Gastroesophageal sphincter (tissue), 4 donors: Measurements from ENCODE around the gene STIM2. TPM values are rescaled to one million over a fixed set of nuclear protein-coding genes. Genes with fewer than 3 reads are reported as not detected.
A peak's percentile ranks its signal among the peaks of the same experiment; 100 is the strongest.
"Not testable (repeated sequence)": the region's sequence is repeated elsewhere in the genome, so short reads cannot be mapped to it uniquely, and the experiment has no call there.

Experiments used
- ATAC-seq: fragments of 150-250 bp; one replicate; pipeline ENCODE4 v1.9.1; 2016; ENCODE audit warnings: mild to moderate bottlenecking, moderate library complexity
- H3K27ac ChIP-seq, 4 donors: fragments of 200-600 bp; sonication (generic) in 3 of 4; 1 replicate in 3 of 4; 2 replicates in 1 of 4; pipeline ENCODE4 v1.5.1; 2016 to 2019
- H3K27me3 ChIP-seq: fragments of 200-600 bp; sonication (generic); one replicate; pipeline ENCODE4 v1.5.1; 2019
- H3K36me3 ChIP-seq, 2 donors: fragments of 200-600 bp; sonication (generic); one replicate each; pipeline ENCODE4 v1.5.1; 2019; ENCODE audit warnings: control low read depth in 1 of 2
- H3K4me1 ChIP-seq, 3 donors: fragments of 200-600 bp; sonication (generic); 1 replicate in 2 of 3; 2 replicates in 1 of 3; pipeline ENCODE4 v1.5.1; 2016 to 2019; ENCODE audit warnings: control low read depth in 2 of 3
- H3K4me3 ChIP-seq, 2 donors: fragments of 200-600 bp; sonication (generic); one replicate each; pipeline ENCODE4 v1.5.1; 2019; ENCODE audit warnings: mild to moderate bottlenecking in 1 of 2, moderate library complexity in 1 of 2
- H3K9me3 ChIP-seq, 3 donors: fragments of 200-600 bp; sonication (generic); one replicate each; pipeline ENCODE4 v1.5.1; 2017 to 2019; ENCODE audit warnings: control low read depth in 2 of 3
- EP300 ChIP-seq: sonication (generic); formaldehyde crosslinking; IDR thresholded peaks from one replicate; pipeline ENCODE4 v1.6.1; 2017; ENCODE audit warnings: antibody characterized with exemption, mild to moderate bottlenecking
- POLR2A ChIP-seq, 2 donors: fragments of 450-650 bp; IDR thresholded peaks; one replicate each; pipeline ENCODE4 v1.6.1; 2017; ENCODE audit warnings: antibody characterized with exemption in 2 of 2, mild to moderate bottlenecking in 2 of 2, moderate library complexity in 1 of 2
- POLR2AphosphoS5 ChIP-seq: sonication (generic); formaldehyde crosslinking; IDR thresholded peaks from one replicate; pipeline ENCODE4 v1.6.1; 2017; ENCODE audit warnings: antibody characterized with exemption
- WGBS, 2 donors: methylation state at CpG; one replicate each; pipeline ENCODE4 v1.1.5; 2018; ENCODE audit warnings: low coverage in 1 of 2; 5-methylcytosine and 5-hydroxymethylcytosine counted together
- total RNA-seq, 4 donors: library from RNA; depleted of rRNA; stranded (reverse); fragments of >200 nt; gene quantifications; one replicate each; pipeline ENCODE4 v1.1.0, GENCODE V29; 2016
- TF ChIP-seq, protein P1 (sequence below), 4 experiments: fragments of 200-600 bp in 2 of 4; fragments of 450-650 bp in 2 of 4; sonication (generic) in 1 of 4; IDR thresholded peaks; one replicate each; pipeline ENCODE4 v1.5.1; 2017 to 2019; ENCODE audit warnings: antibody characterized with exemption in 4 of 4, mild to moderate bottlenecking in 2 of 4, moderate library complexity in 2 of 4

Gene STIM2
- total RNA-seq, result 10 to 100 TPM in 3 of 4 donors, 1 to 10 TPM in 1; 8.4 to 11.6 (median 10.5) TPM

DNA sequence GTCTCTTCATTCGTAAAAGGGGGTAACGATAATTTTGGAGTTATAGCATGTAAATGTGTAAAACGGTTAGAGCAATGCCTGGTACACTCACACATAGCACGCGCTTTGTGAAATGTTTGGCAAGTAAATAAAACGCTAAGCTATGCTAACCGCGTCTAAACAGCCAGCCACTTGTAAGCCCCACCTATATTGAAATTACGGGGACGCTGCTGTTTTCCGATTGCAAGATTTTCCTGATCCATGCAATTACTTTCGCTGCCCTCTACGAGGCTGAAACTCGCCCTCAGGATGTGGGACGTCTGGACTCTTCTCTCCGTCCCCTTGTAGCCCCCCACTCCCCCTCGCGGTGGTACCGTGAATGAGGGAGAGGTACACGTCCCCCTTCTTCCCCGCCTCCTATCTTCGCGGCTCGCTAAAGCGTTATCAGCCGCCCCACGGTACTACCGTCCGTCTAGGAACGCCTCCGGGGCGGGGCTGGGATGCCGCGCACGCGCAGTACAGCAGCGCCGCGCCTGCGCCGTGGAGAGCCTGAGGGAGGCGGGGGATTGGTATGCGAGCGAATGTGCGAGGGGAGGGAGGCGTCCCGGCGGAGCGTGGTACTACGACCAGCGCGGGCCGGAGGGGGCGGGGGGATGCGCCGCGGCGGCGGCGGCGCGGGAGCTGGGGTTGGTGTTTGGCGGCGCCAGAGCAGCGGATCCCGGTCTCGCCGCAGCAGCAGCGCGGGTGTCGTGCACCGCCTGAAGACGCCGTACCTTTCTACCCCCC, at the start of gene STIM2:
TSS of gene STIM2 (plus strand) at position 685 of the 765 bp plus-strand sequence.
- TF ChIP-seq POLR2AphosphoS5 (peak; percentile 75), POLR2A (IDR thresholded peaks at IDR 0.05) (peak; percentile 45 to 59), EP300 (no peak)
- TF ChIP-seq, protein P1, sequence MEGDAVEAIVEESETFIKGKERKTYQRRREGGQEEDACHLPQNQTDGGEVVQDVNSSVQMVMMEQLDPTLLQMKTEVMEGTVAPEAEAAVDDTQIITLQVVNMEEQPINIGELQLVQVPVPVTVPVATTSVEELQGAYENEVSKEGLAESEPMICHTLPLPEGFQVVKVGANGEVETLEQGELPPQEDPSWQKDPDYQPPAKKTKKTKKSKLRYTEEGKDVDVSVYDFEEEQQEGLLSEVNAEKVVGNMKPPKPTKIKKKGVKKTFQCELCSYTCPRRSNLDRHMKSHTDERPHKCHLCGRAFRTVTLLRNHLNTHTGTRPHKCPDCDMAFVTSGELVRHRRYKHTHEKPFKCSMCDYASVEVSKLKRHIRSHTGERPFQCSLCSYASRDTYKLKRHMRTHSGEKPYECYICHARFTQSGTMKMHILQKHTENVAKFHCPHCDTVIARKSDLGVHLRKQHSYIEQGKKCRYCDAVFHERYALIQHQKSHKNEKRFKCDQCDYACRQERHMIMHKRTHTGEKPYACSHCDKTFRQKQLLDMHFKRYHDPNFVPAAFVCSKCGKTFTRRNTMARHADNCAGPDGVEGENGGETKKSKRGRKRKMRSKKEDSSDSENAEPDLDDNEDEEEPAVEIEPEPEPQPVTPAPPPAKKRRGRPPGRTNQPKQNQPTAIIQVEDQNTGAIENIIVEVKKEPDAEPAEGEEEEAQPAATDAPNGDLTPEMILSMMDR (IDR thresholded peaks at IDR 0.05), result peak in 2 of 4 experiments; percentile 39 to 40
- H3K36me3 ChIP-seq, result no peaks in the 10 kb centered on the region
- peak; percentile 92 for ATAC-seq
- H3K27me3 ChIP-seq, result no peaks in the 10 kb centered on the region
- H3K4me3 ChIP-seq, result peak within 1 kb of the TSS; percentile 84 to 93
- H3K9me3 ChIP-seq, result no peaks in the 10 kb centered on the region
- WGBS, 2 donors, result 1 to 2% methylated on average over 13 to 24 of the region's 74 CpGs
- H3K4me1 ChIP-seq, result peaks cover 5 to 57% (median 12%) of the 10 kb centered on the region in 3 donors
- peak within 1 kb of the TSS; percentile 90 to 97 (median 93) for H3K27ac ChIP-seq

GRCh38 chr4:26811571-26811970, 49.1 kb upstream of the STIM2 start:
- ATAC-seq, result not testable (repeated sequence)
- peak overlapping the region in 1 of 4 donors; percentile 12 for H3K27ac ChIP-seq

GRCh38 chr4:26812049-26812714, 48.5 kb upstream of the STIM2 start:
- Histone ChIP-seq H3K4me3 (no peak overlapping the region), H3K4me1 (no peaks in the 10 kb centered on the region), H3K27me3 (no peaks in the 10 kb centered on the region), H3K27ac (no peak overlapping the region), H3K9me3 (no peaks in the 10 kb centered on the region), H3K36me3 (no peaks in the 10 kb centered on the region)
- ATAC-seq, result peak; percentile 42
- TF ChIP-seq POLR2AphosphoS5 (no peak), POLR2A (IDR thresholded peaks at IDR 0.05) (no peak), EP300 (no peak)
- TF ChIP-seq, protein P1 (IDR thresholded peaks at IDR 0.05), result no peak
- 77% methylated on average over 6 of the region's 6 CpGs; no CpG with 5 or more reads in 1 of the 2 donors for WGBS, 2 donors

More at GRCh38 chr4:26811571-26811970, 49.1 kb upstream of the STIM2 start:
- H3K27me3 ChIP-seq, H3K36me3 ChIP-seq, H3K4me1 ChIP-seq, H3K9me3 ChIP-seq, H3K4me3 ChIP-seq: not testable (repeated sequence)
- WGBS, 2 donors, result 69 to 75% methylated on average over 2 to 4 of the region's 4 CpGs

GRCh38 chr4:26813698-26814097, 46.9 kb upstream of the STIM2 start:
- 70 to 91% methylated on average over 4 to 6 of the region's 8 CpGs for WGBS, 2 donors
- Histone ChIP-seq H3K36me3 (no peaks in the 10 kb centered on the region), H3K4me1 (no peaks in the 10 kb centered on the region), H3K27ac (peak overlapping the region in 2 of 4 donors; percentile 1 to 37), H3K4me3 (no peak overlapping the region), H3K9me3 (no peaks in the 10 kb centered on the region), H3K27me3 (no peaks in the 10 kb centered on the region)
- TF ChIP-seq POLR2A (IDR thresholded peaks at IDR 0.05) (no peak), EP300 (no peak), POLR2AphosphoS5 (no peak)
- TF ChIP-seq, protein P1 (IDR thresholded peaks at IDR 0.05), result no peak
- ATAC-seq, result no peak

- Histone ChIP-seq H3K9me3 (no peaks in the 10 kb centered on the region), H3K27ac (peak overlapping the region in 2 of 4 donors; percentile 7 to 57), H3K27me3 (no peaks in the 10 kb centered on the region), H3K4me1 (no peaks in the 10 kb centered on the region), H3K36me3 (no peaks in the 10 kb centered on the region), H3K4me3 (no peak overlapping the region)
- ATAC-seq, result no peak
- TF ChIP-seq POLR2A (IDR thresholded peaks at IDR 0.05), result no peak
- no peak for TF ChIP-seq POLR2AphosphoS5
- no peak for TF ChIP-seq EP300
These were observed 45.4 kb upstream of the STIM2 start for GRCh38 chr4:26815199-26815598.
